ENCODE measurements around the gene ZNF565. TPM values are rescaled to one million over a fixed set of nuclear protein-coding genes. Genes with fewer than 3 reads are reported as not detected.

Gene ZNF565
- total and polyA plus RNA-seq, 2 of the 13 experiments (the other 11 are each of a cell fraction or from before 2014, with no cell fraction given) = 1.8 to 5.2 TPM

DNA sequence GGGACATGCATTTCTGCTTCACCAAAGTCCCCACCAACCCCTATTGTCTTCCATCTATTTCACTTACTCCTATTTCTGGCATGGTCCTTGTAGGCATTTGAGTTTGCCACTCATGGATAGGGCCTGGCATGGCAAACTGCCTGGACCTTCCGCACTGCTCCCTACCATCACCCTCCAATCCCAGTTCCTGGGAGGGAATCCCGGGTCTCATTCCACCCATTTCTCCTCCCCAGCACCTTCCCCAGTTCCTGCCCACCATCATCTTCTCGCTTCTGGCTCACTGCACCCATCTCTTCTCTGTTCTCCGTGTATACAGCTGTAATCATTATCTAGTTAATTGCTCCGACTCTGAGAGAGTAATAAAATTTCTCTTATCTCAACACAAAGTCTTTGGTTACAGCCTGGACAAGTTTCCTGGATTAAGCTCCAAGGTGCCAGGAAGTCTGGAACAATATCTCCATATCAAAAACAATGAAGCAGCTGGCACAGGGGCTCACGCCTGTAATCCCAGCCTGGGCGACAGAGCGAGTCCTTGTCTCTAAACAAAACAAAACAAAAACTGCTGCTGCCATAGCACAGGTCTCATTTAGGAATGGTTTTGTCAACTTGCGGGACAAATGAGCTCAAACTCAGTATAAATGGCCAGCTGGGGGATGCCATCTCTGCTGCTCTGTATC, 45.2 kb downstream of the ZNF565 start (continued):
- TF ChIP-seq MED8 (CRISPR knock-in tag; IDR thresholded peaks at IDR 0.05; ENCODE audit: insufficient replicate concordance) = no peak

DNA sequence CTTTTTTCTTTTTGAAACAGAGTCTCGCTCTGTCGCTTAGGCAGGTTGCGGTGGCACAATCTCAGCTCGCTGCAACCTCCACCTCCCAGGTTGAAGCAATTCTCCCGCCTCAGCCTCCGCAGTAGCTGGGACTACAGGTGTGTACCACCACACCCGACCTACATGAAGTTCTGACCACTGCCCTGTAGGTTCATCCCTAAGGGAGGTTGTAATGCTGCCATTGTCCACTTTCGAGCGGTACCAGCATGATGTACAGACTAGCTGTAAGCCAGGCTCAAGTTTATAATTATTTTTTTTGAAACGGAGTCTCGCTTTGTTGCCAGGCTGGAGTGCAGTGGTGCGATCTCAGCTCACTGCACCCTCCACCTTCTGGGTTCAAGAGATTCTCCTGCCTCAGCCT, 50.7 kb downstream of the ZNF565 start:
- Histone ChIP-seq H3K4me3 (replicated peaks in 1 of 3; ENCODE audit: insufficient read depth in 1 of 3, low read depth in 2 of 3, low read length in 3 of 3) (no peak overlapping the region), H2AFZ (ENCODE audit: low read length) (no peak overlapping the region), H4K20me1 (ENCODE audit: insufficient read depth, low read length) (no peaks in the 10 kb centered on the region), H3K4me1 (ENCODE audit: insufficient read depth, low read length) (no peaks in the 10 kb centered on the region), H3K9ac (ENCODE audit: insufficient read depth, low read depth, low read length) (no peak overlapping the region), H3K27me3 (ENCODE audit: control insufficient read depth in 1 of 2, insufficient read depth in 2 of 2, low read length in 2 of 2) (no peaks in the 10 kb centered on the region), H3K9me3 (ENCODE audit: low read length) (no peaks in the 10 kb centered on the region), H3K27ac (ENCODE audit: extremely low read length, insufficient read depth, low read length) (no peak overlapping the region), H3K4me2 (ENCODE audit: low read depth, low read length) (no peak overlapping the region), H3K79me2 (ENCODE audit: insufficient read depth, low read length) (no peaks in the 10 kb centered on the region), H3K36me3 (replicated peaks in 1 of 2; ENCODE audit: control insufficient read depth in 1 of 2, insufficient read depth in 2 of 2, low read length in 2 of 2) (no peaks in the 10 kb centered on the region)
- POLR2A ChIA-PET = no interaction called here
- in situ Hi-C loops (cut with HindIII; ENCODE audit: extremely low pct_ligation_motif_present, low pct_unique_long_range_greater_than_20kb) = no loop called here
- ATAC-seq (no peak), FAIRE-seq (no peak), DNase-seq (ENCODE audit: low spot score) (no peak)
- TF ChIP-seq MAZ (IDR thresholded peaks at IDR 0.05; ENCODE audit: borderline replicate concordance, low read depth, low read length) = no peak
- no peak for TF ChIP-seq MAZ (CRISPR knock-in tag; IDR thresholded peaks at IDR 0.05; ENCODE audit: low read depth)
- TF ChIP-seq, protein P1, sequence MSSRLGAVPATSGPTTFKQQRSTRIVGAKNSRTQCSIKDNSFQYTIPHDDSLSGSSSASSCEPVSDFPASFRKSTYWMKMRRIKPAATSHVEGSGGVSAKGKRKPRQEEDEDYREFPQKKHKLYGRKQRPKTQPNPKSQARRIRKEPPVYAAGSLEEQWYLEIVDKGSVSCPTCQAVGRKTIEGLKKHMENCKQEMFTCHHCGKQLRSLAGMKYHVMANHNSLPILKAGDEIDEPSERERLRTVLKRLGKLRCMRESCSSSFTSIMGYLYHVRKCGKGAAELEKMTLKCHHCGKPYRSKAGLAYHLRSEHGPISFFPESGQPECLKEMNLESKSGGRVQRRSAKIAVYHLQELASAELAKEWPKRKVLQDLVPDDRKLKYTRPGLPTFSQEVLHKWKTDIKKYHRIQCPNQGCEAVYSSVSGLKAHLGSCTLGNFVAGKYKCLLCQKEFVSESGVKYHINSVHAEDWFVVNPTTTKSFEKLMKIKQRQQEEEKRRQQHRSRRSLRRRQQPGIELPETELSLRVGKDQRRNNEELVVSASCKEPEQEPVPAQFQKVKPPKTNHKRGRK (CRISPR knock-in tag; IDR thresholded peaks at IDR 0.05) = no peak
- TF ChIP-seq KMT2B (CRISPR knock-in tag; IDR thresholded peaks at IDR 0.05) = no peak
- TF ChIP-seq DR1 (CRISPR knock-in tag; IDR thresholded peaks at IDR 0.05) = no peak
- no peak for TF ChIP-seq ATAD3A (CRISPR knock-in tag; IDR thresholded peaks at IDR 0.05)
- TF ChIP-seq PHB2 (IDR thresholded peaks at IDR 0.05; ENCODE audit: partially characterized antibody) = no peak
- TF ChIP-seq ISL2 (CRISPR knock-in tag; IDR thresholded peaks at IDR 0.05) = no peak
- TF ChIP-seq SMAD3 (CRISPR knock-in tag; IDR thresholded peaks at IDR 0.05) = no peak
- TF ChIP-seq, protein P2, sequence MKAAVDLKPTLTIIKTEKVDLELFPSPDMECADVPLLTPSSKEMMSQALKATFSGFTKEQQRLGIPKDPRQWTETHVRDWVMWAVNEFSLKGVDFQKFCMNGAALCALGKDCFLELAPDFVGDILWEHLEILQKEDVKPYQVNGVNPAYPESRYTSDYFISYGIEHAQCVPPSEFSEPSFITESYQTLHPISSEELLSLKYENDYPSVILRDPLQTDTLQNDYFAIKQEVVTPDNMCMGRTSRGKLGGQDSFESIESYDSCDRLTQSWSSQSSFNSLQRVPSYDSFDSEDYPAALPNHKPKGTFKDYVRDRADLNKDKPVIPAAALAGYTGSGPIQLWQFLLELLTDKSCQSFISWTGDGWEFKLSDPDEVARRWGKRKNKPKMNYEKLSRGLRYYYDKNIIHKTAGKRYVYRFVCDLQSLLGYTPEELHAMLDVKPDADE (CRISPR knock-in tag; IDR thresholded peaks at IDR 0.05) = no peak
- no peak for TF ChIP-seq NONO (IDR thresholded peaks at IDR 0.05)
- no peak for TF ChIP-seq NONO (CRISPR knock-in tag; conservative IDR thresholded peaks at IDR 0.05)
- TF ChIP-seq, protein P3, sequence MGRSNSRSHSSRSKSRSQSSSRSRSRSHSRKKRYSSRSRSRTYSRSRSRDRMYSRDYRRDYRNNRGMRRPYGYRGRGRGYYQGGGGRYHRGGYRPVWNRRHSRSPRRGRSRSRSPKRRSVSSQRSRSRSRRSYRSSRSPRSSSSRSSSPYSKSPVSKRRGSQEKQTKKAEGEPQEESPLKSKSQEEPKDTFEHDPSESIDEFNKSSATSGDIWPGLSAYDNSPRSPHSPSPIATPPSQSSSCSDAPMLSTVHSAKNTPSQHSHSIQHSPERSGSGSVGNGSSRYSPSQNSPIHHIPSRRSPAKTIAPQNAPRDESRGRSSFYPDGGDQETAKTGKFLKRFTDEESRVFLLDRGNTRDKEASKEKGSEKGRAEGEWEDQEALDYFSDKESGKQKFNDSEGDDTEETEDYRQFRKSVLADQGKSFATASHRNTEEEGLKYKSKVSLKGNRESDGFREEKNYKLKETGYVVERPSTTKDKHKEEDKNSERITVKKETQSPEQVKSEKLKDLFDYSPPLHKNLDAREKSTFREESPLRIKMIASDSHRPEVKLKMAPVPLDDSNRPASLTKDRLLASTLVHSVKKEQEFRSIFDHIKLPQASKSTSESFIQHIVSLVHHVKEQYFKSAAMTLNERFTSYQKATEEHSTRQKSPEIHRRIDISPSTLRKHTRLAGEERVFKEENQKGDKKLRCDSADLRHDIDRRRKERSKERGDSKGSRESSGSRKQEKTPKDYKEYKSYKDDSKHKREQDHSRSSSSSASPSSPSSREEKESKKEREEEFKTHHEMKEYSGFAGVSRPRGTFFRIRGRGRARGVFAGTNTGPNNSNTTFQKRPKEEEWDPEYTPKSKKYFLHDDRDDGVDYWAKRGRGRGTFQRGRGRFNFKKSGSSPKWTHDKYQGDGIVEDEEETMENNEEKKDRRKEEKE (IDR thresholded peaks at IDR 0.05) = no peak
- TF ChIP-seq NCOA1 (CRISPR knock-in tag; IDR thresholded peaks at IDR 0.05) = no peak
- TF ChIP-seq ZMYM3 (CRISPR knock-in tag; IDR thresholded peaks at IDR 0.05) = no peak
- TF ChIP-seq REL (CRISPR knock-in tag; conservative IDR thresholded peaks at IDR 0.05) = no peak
- no peak for TF ChIP-seq KAT2B (IDR thresholded peaks at IDR 0.05; ENCODE audit: borderline replicate concordance, low read depth, low read length)
- TF ChIP-seq MTA1 (CRISPR knock-in tag; IDR thresholded peaks at IDR 0.05; ENCODE audit: borderline replicate concordance) = no peak
- CTCF ChIA-PET (ENCODE audit: low intra/inter-chr PET ratio, low total read pairs) = no interaction called here
- intact Hi-C loops (cut with micrococcal nuclease; ENCODE audit: unreplicated experiment) = no loop called here
- WGBS (ENCODE audit: low lambda C conversion rate) = 99% methylated on average over 12 of the region's 12 CpGs
- BruUV-seq (replicated peaks) = no TSS peak

All from HepG2 (cell line).